Effector memory CD4-positive, alpha-beta T cell (primary cell): ENCODE data around the gene PRKCE.

ENCODE experiments used
- DNase-seq, 3 donors: peaks; one replicate each; pipeline ENCODE4 v3.0.0-alpha.2; 2020
- H3K27ac ChIP-seq: 2 replicates; pipeline ENCODE4 v1.7.0; 2013; ENCODE audit warnings: mild to moderate bottlenecking, low read length, moderate library complexity; ENCODE audit not compliant: insufficient read depth, poor library complexity, severe bottlenecking
- H3K27me3 ChIP-seq: replicated peaks from 2 replicates; pipeline ENCODE4 v1.7.0; 2013; ENCODE audit warnings: mild to moderate bottlenecking, low read length; ENCODE audit not compliant: insufficient read depth, control insufficient read depth, poor library complexity, severe bottlenecking
- H3K36me3 ChIP-seq: 2 replicates; pipeline ENCODE4 v1.7.0; 2013; ENCODE audit warnings: mild to moderate bottlenecking, low read length, moderate library complexity; ENCODE audit not compliant: control insufficient read depth, insufficient read depth
- H3K4me1 ChIP-seq: 2 replicates; pipeline ENCODE4 v1.7.0; 2013; ENCODE audit warnings: low read length, mild to moderate bottlenecking; ENCODE audit not compliant: control insufficient read depth, insufficient read depth, poor library complexity, severe bottlenecking
- H3K4me3 ChIP-seq: 2 replicates; pipeline ENCODE4 v1.7.0; 2013; ENCODE audit warnings: low read length, low read depth, mild to moderate bottlenecking; ENCODE audit not compliant: insufficient read depth, poor library complexity, severe bottlenecking
- H3K9me3 ChIP-seq: 2 replicates; pipeline ENCODE4 v1.7.0; 2013; ENCODE audit warnings: mild to moderate bottlenecking, low read length, moderate library complexity; ENCODE audit not compliant: control insufficient read depth

The PRKCE gene

GRCh38 chr2:46036929-46037328, 385.5 kb downstream of the PRKCE start:
- no peaks in the 10 kb centered on the region for H3K4me1 ChIP-seq
- no peaks in the 10 kb centered on the region for H3K9me3 ChIP-seq
- no peak overlapping the region for H3K4me3 ChIP-seq
- no peak for DNase-seq
- H3K27me3 ChIP-seq = no peaks in the 10 kb centered on the region
- H3K36me3 ChIP-seq = no peaks in the 10 kb centered on the region
- H3K27ac ChIP-seq = no peak overlapping the region

GRCh38 chr2:46039543-46040303, 388.2 kb downstream of the PRKCE start:
- Histone ChIP-seq H3K36me3 (no peaks in the 10 kb centered on the region), H3K9me3 (no peaks in the 10 kb centered on the region), H3K4me3 (no peak overlapping the region), H3K27ac (no peak overlapping the region), H3K27me3 (no peaks in the 10 kb centered on the region), H3K4me1 (no peaks in the 10 kb centered on the region)
- DNase-seq = no peak

- H3K36me3 ChIP-seq = no peaks in the 10 kb centered on the region
Observed at GRCh38 chr2:46040563-46041155, 389.2 kb downstream of the PRKCE start.

GRCh38 chr2:46041434-46041833, 390.0 kb downstream of the PRKCE start:
- Histone ChIP-seq H3K27ac (no peak overlapping the region), H3K27me3 (no peaks in the 10 kb centered on the region), H3K4me1 (no peaks in the 10 kb centered on the region), H3K9me3 (no peaks in the 10 kb centered on the region), H3K4me3 (no peak overlapping the region), H3K36me3 (no peaks in the 10 kb centered on the region)
- no peak for DNase-seq

More at GRCh38 chr2:46040563-46041155, 389.2 kb downstream of the PRKCE start:
- Histone ChIP-seq H3K9me3 (no peaks in the 10 kb centered on the region), H3K4me1 (no peaks in the 10 kb centered on the region), H3K27ac (no peak overlapping the region), H3K27me3 (no peaks in the 10 kb centered on the region), H3K4me3 (no peak overlapping the region)
- no peak for DNase-seq

GRCh38 chr2:46042207-46042637, 390.7 kb downstream of the PRKCE start:
- Histone ChIP-seq H3K4me1 (no peaks in the 10 kb centered on the region), H3K4me3 (no peak overlapping the region), H3K9me3 (no peaks in the 10 kb centered on the region), H3K27me3 (no peaks in the 10 kb centered on the region), H3K36me3 (no peaks in the 10 kb centered on the region), H3K27ac (no peak overlapping the region)
- no peak for DNase-seq

GRCh38 chr2:46042711-46043110, 391.2 kb downstream of the PRKCE start:
- DNase-seq = no peak
- H3K27me3 ChIP-seq = no peaks in the 10 kb centered on the region
- no peak overlapping the region for H3K4me3 ChIP-seq
- no peak overlapping the region for H3K27ac ChIP-seq
- H3K36me3 ChIP-seq = no peaks in the 10 kb centered on the region
- no peaks in the 10 kb centered on the region for H3K9me3 ChIP-seq
- no peaks in the 10 kb centered on the region for H3K4me1 ChIP-seq

- no peak for DNase-seq
- Histone ChIP-seq H3K27me3 (no peaks in the 10 kb centered on the region), H3K27ac (no peak overlapping the region), H3K4me3 (no peak overlapping the region), H3K9me3 (no peaks in the 10 kb centered on the region), H3K36me3 (no peaks in the 10 kb centered on the region), H3K4me1 (no peaks in the 10 kb centered on the region)
Observed at GRCh38 chr2:46045888-46046287, 394.4 kb downstream of the PRKCE start.

- Histone ChIP-seq H3K27ac (no peak overlapping the region), H3K27me3 (no peaks in the 10 kb centered on the region), H3K4me1 (no peaks in the 10 kb centered on the region), H3K9me3 (no peaks in the 10 kb centered on the region), H3K4me3 (no peak overlapping the region), H3K36me3 (no peaks in the 10 kb centered on the region)
- no peak for DNase-seq
Observed at GRCh38 chr2:46047290-46047689, 395.8 kb downstream of the PRKCE start.

- H3K9me3 ChIP-seq = no peaks in the 10 kb centered on the region
- H3K4me3 ChIP-seq = no peak overlapping the region
- DNase-seq = no peak
- H3K4me1 ChIP-seq = no peaks in the 10 kb centered on the region
- no peaks in the 10 kb centered on the region for H3K27me3 ChIP-seq
- H3K36me3 ChIP-seq = no peaks in the 10 kb centered on the region
- H3K27ac ChIP-seq = no peak overlapping the region
Observed at GRCh38 chr2:46048693-46049092, 397.2 kb downstream of the PRKCE start.

GRCh38 chr2:46050027-46050426, 398.6 kb downstream of the PRKCE start:
- Histone ChIP-seq H3K9me3 (no peaks in the 10 kb centered on the region), H3K4me1 (no peaks in the 10 kb centered on the region), H3K27me3 (no peaks in the 10 kb centered on the region), H3K36me3 (no peaks in the 10 kb centered on the region), H3K27ac (no peak overlapping the region), H3K4me3 (no peak overlapping the region)
- DNase-seq = no peak
